Stimulated activated CD4-positive, alpha-beta T cell treated with anti-CD3 and anti-CD28 coated beads, Interleukin-4, amount 100 ng/mL, for 24 hours (primary cell): ENCODE measurements around the gene KRTAP5-5.
"Not testable (repeated sequence)": the region's sequence is repeated elsewhere in the genome, so short reads cannot be mapped to it uniquely, and the experiment has no call there.

Experiments used
- DNase-seq: peaks from one replicate; pipeline ENCODE4 v3.0.0-alpha.2; 2020

The KRTAP5-5 gene

GRCh38 chr11:1607901-1608300 lies 21.7 kb upstream of the KRTAP5-5 start:
- not testable (repeated sequence) for DNase-seq

DNA sequence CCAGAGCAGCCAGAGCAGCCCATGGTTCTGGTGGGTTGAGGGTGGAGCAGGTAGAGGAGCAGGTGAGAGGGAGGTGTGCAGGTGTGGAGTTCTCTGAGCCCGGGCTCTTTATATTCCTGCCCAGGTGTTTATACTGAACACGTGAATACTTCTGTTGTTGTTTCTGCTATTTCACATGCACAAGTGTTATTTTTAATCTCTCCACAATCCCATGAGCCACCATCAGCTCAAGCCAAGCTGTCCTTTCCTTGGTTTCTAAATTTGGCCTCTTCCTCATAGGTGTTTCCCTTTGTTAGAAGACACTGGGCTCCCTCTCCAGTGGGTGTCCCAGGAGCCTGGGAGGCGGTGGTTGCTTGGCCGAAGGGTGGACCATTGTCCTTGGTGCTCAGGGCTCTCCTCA lies 21.2 kb upstream of the KRTAP5-5 start, which contains the start of gene KRTAP5-3:
KRTAP5-3 (minus strand) TSS at position 101 of the 400 bp plus-strand sequence; CDS start at position 23, 78 bp downstream.
- no peak for DNase-seq

DNA sequence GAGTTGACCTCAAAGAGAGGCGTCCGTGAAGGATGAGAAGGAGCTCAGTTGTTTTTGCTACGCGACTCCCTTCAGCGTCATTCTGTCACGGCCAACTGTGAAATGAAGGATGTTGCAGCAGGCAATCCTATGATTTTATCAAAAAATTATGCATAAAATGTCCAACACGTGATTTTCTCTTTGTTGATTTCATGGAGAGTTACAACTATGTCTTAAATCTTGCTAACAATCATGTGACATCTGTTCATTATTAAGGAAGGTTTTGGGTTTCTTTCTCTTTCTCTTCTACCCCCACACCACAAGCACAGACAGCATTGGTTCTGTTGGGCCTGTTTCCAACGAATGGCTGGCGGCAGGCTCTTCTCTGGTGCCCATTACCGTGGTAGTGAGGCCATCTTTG lies 11.3 kb upstream of the KRTAP5-5 start:
- no peak for DNase-seq

DNA sequence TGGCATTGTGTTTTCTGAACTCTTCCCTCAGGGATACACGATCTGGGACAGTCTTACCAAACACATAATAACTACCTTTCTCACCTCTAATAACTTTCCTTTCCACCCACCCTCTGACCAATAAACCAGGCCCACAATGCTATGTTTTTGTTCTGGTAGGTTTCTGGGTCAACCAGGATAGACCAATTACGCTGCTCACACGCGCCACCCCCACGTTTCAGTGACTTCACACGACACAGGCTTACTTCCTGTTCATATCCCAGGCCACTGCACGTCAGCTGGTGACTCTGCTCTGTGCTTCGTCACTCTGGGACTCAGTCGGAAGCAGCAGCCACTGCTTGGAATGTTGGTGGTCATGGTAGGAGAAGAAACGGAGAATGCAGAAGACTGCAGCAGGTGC lies 10.1 kb upstream of the KRTAP5-5 start:
- DNase-seq, result peak; percentile 19

DNA sequence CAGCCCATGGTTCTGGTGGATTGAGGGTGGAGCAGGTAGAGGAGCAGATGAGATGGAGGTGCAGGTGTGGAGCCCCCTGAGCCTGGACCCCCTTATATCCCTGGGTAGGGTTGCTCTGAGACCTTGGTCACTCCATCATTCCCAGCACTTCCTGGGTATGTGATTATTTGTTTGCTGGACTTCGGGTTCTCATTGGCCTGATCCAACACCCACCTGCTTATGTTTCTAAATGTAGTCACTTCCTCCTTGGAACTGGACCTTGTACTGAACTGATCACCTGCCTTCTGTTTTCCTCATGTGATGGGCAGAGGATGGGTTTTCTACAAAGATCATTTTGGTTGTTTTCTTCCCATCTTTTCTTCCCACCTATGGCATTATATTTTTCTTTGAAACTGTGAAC lies 7.5 kb upstream of the KRTAP5-5 start, which contains the start of gene KRTAP5-4:
KRTAP5-4 (minus strand) TSS at position 53 of the 400 bp plus-strand sequence; CDS start at position 8, 45 bp downstream.
- no peak for DNase-seq

GRCh38 chr11:1623716-1624115 lies 5.9 kb upstream of the KRTAP5-5 start:
- no peak for DNase-seq

DNA sequence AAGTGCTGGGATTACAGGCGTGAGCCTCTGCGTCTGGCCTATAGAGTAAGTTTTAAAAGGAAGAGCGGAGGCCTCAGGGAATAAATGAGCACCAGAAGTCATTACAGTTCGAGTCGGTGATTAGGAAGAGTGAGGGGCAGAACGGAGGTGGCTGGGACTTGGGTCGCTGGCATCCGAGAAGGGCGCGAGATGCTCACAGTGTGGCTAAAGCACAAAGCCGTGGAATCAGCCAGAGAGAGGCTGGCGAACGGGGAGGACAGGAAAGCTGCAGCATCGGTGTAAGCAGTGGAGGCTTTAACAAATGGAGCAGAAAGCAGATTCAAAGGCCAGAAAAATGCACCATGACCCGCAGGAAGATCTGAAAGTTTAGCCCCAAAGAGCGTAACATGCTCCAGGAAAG lies 5.0 kb upstream of the KRTAP5-5 start:
- DNase-seq, result no peak

GRCh38 chr11:1625541-1625940 lies 4.0 kb upstream of the KRTAP5-5 start:
- no peak for DNase-seq

- peak; percentile 61 for DNase-seq
These were observed 859 bp upstream of the KRTAP5-5 start for GRCh38 chr11:1628506-1629325.

GRCh38 chr11:1630271-1630670 lies 696 bp downstream of the KRTAP5-5 start:
- no peak for DNase-seq

DNA sequence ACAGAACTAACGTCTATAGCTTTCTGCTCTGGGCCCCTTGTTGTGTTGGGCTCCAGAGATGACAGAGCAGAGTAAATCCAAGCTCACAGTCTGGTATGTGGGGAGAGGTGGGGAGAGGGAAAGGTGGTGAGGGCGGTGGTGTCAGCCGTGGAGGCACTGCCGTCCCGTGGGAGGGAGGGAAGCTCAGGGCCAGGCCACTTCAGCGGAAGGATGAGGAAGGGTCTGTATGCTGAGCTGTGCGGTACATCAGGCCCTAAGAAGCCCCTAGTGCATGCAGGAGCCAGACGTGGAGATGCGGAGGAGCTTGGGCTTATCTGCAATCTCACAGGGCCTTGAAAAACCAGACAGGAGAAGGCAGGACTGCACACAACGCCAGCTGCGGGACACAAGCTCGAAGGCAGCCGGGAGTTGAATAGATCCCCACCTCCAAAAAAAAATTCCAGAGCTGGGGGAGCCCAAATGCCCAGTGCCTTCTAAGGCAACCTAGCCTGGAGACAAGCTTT lies 1.5 kb downstream of the KRTAP5-5 start:
- DNase-seq, result no peak

- no peak for DNase-seq
These were observed 2.6 kb downstream of the KRTAP5-5 start for GRCh38 chr11:1632053-1632714.

DNA sequence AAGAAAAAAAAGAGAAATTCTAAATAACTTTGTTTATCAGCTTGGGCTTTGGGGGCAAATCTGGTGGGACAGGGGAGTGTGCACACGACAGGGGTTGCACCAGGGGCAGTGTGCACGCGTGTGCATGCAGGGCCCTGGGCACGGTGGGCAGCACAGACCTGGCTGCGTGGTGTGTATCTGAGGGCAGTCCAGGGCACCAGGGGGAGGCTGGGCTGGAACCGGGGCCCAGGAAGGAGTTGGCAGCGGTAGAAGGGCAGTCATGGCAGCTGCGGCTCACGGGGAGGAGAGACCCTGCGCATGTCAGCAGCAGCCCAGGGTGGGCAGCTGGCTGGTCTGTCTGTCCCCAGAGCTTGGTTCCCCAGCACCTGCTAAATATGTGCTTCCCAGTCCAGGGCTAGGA lies 4.3 kb downstream of the KRTAP5-5 start:
- no peak for DNase-seq

DNA sequence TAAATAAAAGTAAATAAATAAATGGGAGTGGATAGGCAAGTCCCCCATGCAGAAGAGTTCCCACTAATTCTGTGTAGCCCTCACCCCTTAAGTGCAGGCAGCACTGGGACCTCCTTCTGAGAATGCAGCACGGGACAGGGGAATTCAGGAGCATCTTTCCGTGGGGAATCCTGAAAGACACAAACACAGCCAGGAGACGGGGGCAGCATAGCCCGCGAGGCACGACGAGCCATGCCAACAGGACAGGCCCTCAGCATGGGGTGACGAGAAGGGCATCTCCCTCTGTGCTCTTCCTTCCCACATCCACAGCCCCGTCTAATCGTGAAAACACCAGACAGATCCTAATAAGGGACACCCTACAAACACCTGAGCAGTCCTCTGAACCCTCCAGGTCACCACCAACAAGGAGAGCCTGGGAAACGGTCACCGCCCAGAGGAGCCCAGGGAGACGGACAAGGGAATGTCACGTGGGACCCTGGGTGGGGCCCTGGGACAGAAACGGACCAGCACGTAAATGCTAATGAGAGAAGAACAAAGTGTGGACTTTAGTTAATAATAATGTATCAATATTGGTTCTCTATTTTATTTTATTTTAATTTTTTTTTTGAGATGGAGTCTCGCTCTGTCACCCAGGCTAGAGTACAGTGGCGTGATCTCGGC lies 6.8 kb downstream of the KRTAP5-5 start:
- no peak for DNase-seq

DNA sequence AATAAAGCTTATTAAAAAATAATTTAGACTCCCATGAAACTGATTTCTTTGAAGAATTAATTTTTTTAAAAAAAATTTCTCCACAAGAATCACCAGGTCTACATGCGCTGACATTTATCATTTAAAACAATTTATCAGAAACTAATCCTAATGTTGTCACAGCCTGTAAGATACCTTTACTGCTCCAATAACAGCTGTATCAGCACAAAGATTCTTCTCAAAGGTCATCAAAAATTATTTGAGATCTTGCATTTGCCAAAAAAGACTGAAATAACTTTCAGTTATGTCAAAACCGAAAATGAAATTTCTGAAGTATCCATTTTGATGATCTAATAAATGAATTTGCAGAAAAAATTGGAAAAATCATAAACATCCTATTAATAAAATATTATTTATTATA lies 8.1 kb downstream of the KRTAP5-5 start:
- no peak for DNase-seq

DNA sequence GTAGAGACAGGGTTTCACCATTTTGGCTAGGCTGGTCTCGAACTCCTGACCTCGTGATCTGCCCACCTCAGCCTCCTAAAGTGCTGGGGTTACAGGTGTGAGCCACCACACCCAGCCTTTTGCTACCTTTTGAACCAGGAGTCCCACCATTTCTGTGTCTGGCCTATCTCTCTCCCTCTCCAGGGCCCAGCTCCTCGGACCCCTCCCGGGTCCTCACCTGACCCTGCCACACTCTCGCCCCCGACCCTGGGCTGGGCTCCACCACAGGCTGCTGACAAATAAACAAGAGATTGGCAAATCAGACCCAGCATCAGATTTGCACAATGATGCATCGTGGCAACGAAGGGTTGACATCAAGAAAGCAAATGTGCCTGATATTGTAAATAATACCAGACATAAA lies 8.8 kb downstream of the KRTAP5-5 start:
- DNase-seq, result no peak

GRCh38 chr11:1639102-1639620 lies 9.6 kb downstream of the KRTAP5-5 start:
- DNase-seq, result no peak

GRCh38 chr11:1639666-1640065 lies 10.1 kb downstream of the KRTAP5-5 start:
- DNase-seq, result no peak

DNA sequence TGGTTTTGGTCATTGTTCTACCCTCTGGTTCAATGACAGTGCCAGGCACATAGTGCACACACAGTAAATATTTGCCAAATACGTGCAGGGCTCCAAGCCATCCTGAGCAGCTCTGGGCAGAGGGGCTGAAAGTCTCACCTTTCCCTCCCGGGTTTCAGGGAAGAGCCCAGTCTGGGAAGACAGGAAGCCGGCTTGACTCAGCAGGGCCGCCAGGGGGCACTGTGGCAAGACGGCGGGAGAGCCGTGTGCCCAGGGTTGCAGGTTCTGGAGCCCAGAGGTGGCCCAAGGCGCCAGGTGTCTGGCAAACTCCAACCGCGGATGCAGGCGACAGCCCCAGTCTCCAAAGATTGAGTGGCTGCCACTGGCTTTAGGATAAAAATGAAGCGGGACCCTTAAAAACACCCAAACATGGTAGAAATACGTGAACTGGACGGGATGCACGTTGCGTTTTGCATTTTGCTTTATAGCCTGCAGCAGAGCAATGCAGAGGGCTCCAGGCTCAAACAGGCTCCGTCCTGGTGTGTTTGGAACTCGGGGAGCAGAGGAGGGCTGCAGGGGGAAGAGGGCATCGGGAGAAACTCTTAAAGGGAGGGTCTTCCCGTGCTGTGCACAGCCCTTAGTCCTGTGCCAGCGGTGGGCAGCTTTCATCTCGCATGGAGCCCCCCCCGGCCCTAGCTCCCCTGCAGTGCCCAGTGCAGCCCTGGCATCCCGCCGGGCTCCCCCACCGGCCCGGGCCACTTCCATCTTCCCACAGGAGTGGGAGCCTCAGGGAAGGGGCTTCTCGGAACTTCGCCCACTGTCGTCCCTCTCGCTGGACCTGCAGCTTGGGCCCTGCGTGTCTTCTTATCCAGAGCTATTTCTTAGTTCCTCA lies 10.7 kb downstream of the KRTAP5-5 start:
- peak; percentile 28 for DNase-seq

GRCh38 chr11:1641096-1641495 lies 11.5 kb downstream of the KRTAP5-5 start:
- DNase-seq, result no peak

DNA sequence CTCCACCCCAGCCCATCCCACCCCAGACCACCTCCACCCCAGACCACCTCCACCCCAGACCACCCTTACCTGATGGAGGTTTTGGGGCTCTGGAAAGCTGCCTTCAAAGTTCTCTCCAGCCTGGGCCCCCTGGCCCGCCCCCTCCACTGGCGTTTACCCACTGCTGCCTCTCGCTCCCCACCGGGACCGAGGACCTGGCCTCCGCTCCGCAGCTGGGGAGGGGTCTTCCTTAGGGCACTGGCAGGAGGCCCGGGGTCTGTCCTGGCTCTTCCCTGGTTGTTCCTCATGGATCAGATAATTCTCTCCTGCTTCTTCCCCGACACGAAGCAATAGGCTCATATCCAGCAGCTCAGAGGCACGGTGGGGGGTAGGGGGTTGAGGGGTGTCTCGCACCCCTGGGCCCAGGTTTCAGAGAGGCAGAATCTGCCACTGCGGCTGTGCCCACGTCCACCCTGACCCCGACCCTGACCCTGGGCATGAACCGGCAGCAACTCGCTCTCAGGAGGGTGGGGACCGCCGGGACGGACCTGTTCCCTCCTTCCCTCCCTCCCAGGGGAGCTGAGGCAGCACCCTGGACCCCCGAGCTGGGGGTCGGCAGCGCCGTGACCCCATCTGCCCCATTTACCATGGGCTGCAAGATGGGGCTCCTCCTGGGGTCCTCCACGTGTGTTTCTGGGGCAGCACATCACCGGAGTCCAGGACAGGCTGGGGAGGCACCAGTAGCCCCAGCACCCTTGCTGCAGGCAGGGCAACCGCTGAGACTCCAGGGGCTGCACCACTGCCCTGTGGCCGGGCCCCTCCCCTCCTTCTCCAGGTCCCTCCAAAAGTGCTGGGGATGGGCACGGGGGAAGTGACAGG lies 12.9 kb downstream of the KRTAP5-5 start:
- DNase-seq, result no peak
